Vagina (tissue), 2 donors: ENCODE results near the gene RAP1A. TPM values are rescaled to one million over a fixed set of nuclear protein-coding genes. Genes with fewer than 3 reads are reported as not detected.

Experiments used
- DNase-seq, 2 donors: peaks; one replicate each; pipeline ENCODE4 v3.0.0-alpha.2; 2017; ENCODE audit errors: extremely low spot score in 2 of 2
- H3K27ac ChIP-seq: fragments of 200-600 bp; sonication (generic); one replicate; pipeline ENCODE4 v1.5.1; 2019
- H3K27me3 ChIP-seq: fragments of 200-600 bp; sonication (generic); one replicate; pipeline ENCODE4 v1.5.1; 2019
- H3K36me3 ChIP-seq, 2 donors: fragments of 200-600 bp; sonication (generic); one replicate each; pipeline ENCODE4 v1.5.1; 2017 to 2019
- H3K4me1 ChIP-seq: fragments of 200-600 bp; sonication (generic); one replicate; pipeline ENCODE4 v1.5.1; 2019
- H3K4me3 ChIP-seq, 2 donors: fragments of 200-600 bp; sonication (generic); 1 replicate in 1 of 2; 2 replicates in 1 of 2; pipeline ENCODE4 v1.5.1; 2016 to 2019
- H3K9me3 ChIP-seq: fragments of 200-600 bp; sonication (generic); one replicate; pipeline ENCODE4 v1.5.1; 2019
- POLR2A ChIP-seq, 2 donors: fragments of 450-650 bp; IDR thresholded peaks; one replicate each; pipeline ENCODE4 v1.6.1; 2017; ENCODE audit warnings: antibody characterized with exemption in 2 of 2, mild to moderate bottlenecking in 2 of 2, moderate library complexity in 2 of 2
- POLR2AphosphoS5 ChIP-seq, 2 donors: sonication (generic); formaldehyde crosslinking; IDR thresholded peaks; one replicate each; pipeline ENCODE4 v1.9.0; 2017; ENCODE audit warnings: antibody characterized with exemption in 2 of 2, mild to moderate bottlenecking in 2 of 2, low read depth in 1 of 2; ENCODE audit not compliant: insufficient read depth in 1 of 2
- intact Hi-C: fragments of 100-400 bp; cut with DNase I; formaldehyde crosslinking; loops from one replicate; pipeline ENCODE4 v1.15.1; 2023
- total RNA-seq: library from RNA; depleted of rRNA; stranded (reverse); fragments of >200 nt; gene quantifications from one replicate; pipeline ENCODE4 v1.2.3, GENCODE V29; 2016
- TF ChIP-seq, protein P1 (sequence below), 3 experiments: fragments of 450-650 bp in 2 of 3; fragments of 200-600 bp in 1 of 3; sonication (generic) in 1 of 3; IDR thresholded peaks; one replicate each; pipeline ENCODE4 v1.5.1; 2017 to 2019; ENCODE audit warnings: antibody characterized with exemption in 3 of 3, mild to moderate bottlenecking in 2 of 3, moderate library complexity in 2 of 3

RAP1A gene
- total RNA-seq, 1 donor from 2014 or later, result 52.5 TPM

- Histone ChIP-seq H3K9me3 (no peaks in the 10 kb centered on the region), H3K4me3 (no peak overlapping the region), H3K36me3 (no peaks in the 10 kb centered on the region), H3K27ac (no peak overlapping the region), H3K27me3 (no peaks in the 10 kb centered on the region), H3K4me1 (no peaks in the 10 kb centered on the region)
- peak in 1 of 2 donors; percentile 83 for DNase-seq
- TF ChIP-seq, protein P1, sequence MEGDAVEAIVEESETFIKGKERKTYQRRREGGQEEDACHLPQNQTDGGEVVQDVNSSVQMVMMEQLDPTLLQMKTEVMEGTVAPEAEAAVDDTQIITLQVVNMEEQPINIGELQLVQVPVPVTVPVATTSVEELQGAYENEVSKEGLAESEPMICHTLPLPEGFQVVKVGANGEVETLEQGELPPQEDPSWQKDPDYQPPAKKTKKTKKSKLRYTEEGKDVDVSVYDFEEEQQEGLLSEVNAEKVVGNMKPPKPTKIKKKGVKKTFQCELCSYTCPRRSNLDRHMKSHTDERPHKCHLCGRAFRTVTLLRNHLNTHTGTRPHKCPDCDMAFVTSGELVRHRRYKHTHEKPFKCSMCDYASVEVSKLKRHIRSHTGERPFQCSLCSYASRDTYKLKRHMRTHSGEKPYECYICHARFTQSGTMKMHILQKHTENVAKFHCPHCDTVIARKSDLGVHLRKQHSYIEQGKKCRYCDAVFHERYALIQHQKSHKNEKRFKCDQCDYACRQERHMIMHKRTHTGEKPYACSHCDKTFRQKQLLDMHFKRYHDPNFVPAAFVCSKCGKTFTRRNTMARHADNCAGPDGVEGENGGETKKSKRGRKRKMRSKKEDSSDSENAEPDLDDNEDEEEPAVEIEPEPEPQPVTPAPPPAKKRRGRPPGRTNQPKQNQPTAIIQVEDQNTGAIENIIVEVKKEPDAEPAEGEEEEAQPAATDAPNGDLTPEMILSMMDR (IDR thresholded peaks at IDR 0.05), result peak; percentile 41 to 58 (median 46)
- TF ChIP-seq POLR2AphosphoS5 (IDR thresholded peaks at IDR 0.05; ENCODE audit: insufficient read depth in 1 of 2, low read depth in 1 of 2) (no peak), POLR2A (IDR thresholded peaks at IDR 0.05) (no peak)
- intact Hi-C loops, result loop anchor here (10.0 kb wide), 1 partner anchor 243 kb away; the partner anchor contains the start of genes ADORA3 and TMIGD3
These were observed 127.7 kb downstream of the RAP1A start for GRCh38 chr1:111747282-111747734.

GRCh38 chr1:111747947-111748346 is 128.4 kb downstream of the RAP1A start:
- DNase-seq, result peak in 1 of 2 donors; percentile 71
- Histone ChIP-seq H3K27me3 (no peaks in the 10 kb centered on the region), H3K36me3 (no peaks in the 10 kb centered on the region), H3K4me1 (no peaks in the 10 kb centered on the region), H3K27ac (no peak overlapping the region), H3K9me3 (no peaks in the 10 kb centered on the region), H3K4me3 (no peak overlapping the region)
- TF ChIP-seq, protein P1 (IDR thresholded peaks at IDR 0.05), result no peak
- TF ChIP-seq POLR2A (IDR thresholded peaks at IDR 0.05), result no peak
- no peak for TF ChIP-seq POLR2AphosphoS5 (IDR thresholded peaks at IDR 0.05; ENCODE audit: insufficient read depth in 1 of 2, low read depth in 1 of 2)
- intact Hi-C loops, result loop anchor here (10.0 kb wide), 1 partner anchor 243 kb away; the partner anchor contains the start of genes ADORA3 and TMIGD3

GRCh38 chr1:111749628-111750027 is 130.0 kb downstream of the RAP1A start:
- Histone ChIP-seq H3K4me3 (no peak overlapping the region), H3K4me1 (peaks cover 2% of the 10 kb centered on the region)
- DNase-seq, result no peak

GRCh38 chr1:111750856-111751255 is 131.3 kb downstream of the RAP1A start:
- no peak overlapping the region for H3K27ac ChIP-seq
- H3K4me3 ChIP-seq, result no peak overlapping the region
- DNase-seq, result no peak
- intact Hi-C loops, result no loop called here
- H3K4me1 ChIP-seq, result peaks cover 8% of the 10 kb centered on the region
- H3K36me3 ChIP-seq, result no peaks in the 10 kb centered on the region
- no peak for TF ChIP-seq POLR2AphosphoS5 (IDR thresholded peaks at IDR 0.05; ENCODE audit: insufficient read depth in 1 of 2, low read depth in 1 of 2)
- TF ChIP-seq POLR2A (IDR thresholded peaks at IDR 0.05), result no peak
- TF ChIP-seq, protein P1 (IDR thresholded peaks at IDR 0.05), result no peak
- no peaks in the 10 kb centered on the region for H3K27me3 ChIP-seq
- no peaks in the 10 kb centered on the region for H3K9me3 ChIP-seq

More at GRCh38 chr1:111749628-111750027, 130.0 kb downstream of the RAP1A start:
- Histone ChIP-seq H3K27ac (no peak overlapping the region), H3K36me3 (no peaks in the 10 kb centered on the region), H3K9me3 (no peaks in the 10 kb centered on the region), H3K27me3 (no peaks in the 10 kb centered on the region)
- intact Hi-C loops, result loop anchor here (10.0 kb wide), 1 partner anchor 245 kb away; the partner anchor contains the start of genes ADORA3 and TMIGD3
- TF ChIP-seq, protein P1 (IDR thresholded peaks at IDR 0.05), result no peak
- TF ChIP-seq POLR2A (IDR thresholded peaks at IDR 0.05) (no peak), POLR2AphosphoS5 (IDR thresholded peaks at IDR 0.05; ENCODE audit: insufficient read depth in 1 of 2, low read depth in 1 of 2) (no peak)

- Histone ChIP-seq H3K4me1 (peaks cover 16% of the 10 kb centered on the region), H3K36me3 (no peaks in the 10 kb centered on the region), H3K27ac (no peak overlapping the region), H3K9me3 (no peaks in the 10 kb centered on the region), H3K27me3 (no peaks in the 10 kb centered on the region), H3K4me3 (no peak overlapping the region)
- intact Hi-C loops, result no loop called here
- TF ChIP-seq, protein P1 (IDR thresholded peaks at IDR 0.05), result no peak
- no peak for TF ChIP-seq POLR2A (IDR thresholded peaks at IDR 0.05)
- no peak for TF ChIP-seq POLR2AphosphoS5 (IDR thresholded peaks at IDR 0.05; ENCODE audit: insufficient read depth in 1 of 2, low read depth in 1 of 2)
- DNase-seq, result no peak
These were observed 132.5 kb downstream of the RAP1A start for GRCh38 chr1:111751906-111752575.
